ENCODE measurements around the gene HEATR5B.
"Not testable (repeated sequence)": the region's sequence is repeated elsewhere in the genome, so short reads cannot be mapped to it uniquely, and the experiment has no call there.

HEATR5B gene

DNA sequence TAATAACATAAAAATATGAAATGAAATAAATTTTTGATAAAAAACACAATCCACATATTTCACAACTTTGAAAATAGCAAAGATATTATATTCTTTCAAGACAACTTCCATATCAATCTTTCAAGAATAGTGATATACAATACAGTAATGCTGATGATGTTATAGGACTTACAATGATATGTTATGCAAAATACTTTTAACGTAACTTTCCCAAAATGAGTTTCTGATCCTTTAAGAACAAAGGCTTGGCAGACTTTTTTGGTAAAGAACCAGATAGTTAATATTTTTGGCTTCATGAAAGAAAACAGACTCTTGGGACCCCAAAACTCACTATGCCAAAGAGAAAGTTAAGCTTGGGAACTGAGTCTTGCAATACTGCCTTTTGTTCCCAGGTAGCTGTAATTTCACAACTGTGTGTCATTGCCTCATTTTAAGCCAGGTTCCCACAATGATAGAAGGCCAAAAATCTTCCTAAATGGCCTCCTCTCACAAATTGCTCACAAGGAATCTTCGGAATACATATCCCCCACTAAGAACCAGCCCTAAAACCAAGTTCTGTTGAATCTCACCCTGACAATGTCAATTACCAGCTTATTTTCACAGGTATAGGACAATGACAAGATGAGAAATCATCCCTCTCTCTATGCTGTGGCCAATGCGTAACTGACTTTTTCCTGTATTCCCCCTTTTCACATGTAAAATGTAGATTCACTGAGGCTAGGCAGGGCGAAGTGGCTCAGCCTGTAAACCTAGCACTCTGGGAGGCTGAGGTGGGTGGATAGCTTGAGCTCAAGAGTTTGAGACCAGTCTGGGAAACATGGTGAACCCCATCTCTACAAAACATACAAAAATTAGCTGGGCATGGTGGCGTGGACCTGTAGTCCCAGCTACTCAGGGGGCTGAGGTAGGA lies 63.0 kb downstream of the HEATR5B start:
- H3K4me1 Mint-ChIP-seq: no peaks in the 10 kb centered on the region
- H3K36me3 Mint-ChIP-seq: peaks cover 15% of the 10 kb centered on the region
- H3K27ac Mint-ChIP-seq: no peak overlapping the region
- no peaks in the 10 kb centered on the region for H3K27me3 Mint-ChIP-seq
- H3K9me3 Mint-ChIP-seq: no peaks in the 10 kb centered on the region
- H3K4me3 Mint-ChIP-seq: no peak overlapping the region

DNA sequence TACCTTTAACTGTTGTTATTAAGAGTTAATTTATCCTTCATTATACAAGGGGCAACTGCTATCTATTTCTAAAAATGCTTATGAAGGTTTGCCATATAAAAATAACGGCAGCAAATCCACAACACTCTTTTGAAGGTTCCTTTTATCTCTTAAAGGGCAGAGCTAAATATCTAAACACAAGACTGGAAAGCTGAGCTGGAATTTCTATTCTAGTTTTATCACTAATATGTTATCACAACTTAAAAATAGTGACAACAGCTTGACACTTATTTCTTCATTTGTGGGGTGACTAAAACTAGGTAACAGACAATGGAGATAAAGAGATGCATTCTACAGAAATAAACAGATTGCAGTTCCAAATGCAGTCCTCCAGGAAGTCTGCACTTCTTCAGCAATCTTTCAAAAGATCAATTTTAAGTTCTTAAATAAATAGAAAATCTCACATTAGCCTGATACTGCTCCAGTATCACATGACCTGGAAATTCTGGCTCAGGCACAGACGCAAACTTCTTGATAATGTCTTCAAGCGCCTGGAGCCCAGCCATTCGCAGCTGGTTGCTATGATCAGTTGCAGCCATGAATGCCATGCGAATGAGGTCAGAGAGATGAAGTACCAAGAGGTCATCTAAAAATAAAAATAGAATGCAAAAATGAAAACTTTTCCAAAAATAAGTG lies 63.8 kb downstream of the HEATR5B start:
- H3K27ac Mint-ChIP-seq: no peak overlapping the region
- H3K4me1 Mint-ChIP-seq: no peaks in the 10 kb centered on the region
- no peaks in the 10 kb centered on the region for H3K27me3 Mint-ChIP-seq
- H3K4me3 Mint-ChIP-seq: no peak overlapping the region
- peaks cover 19% of the 10 kb centered on the region for H3K36me3 Mint-ChIP-seq
- H3K9me3 Mint-ChIP-seq: no peaks in the 10 kb centered on the region

- no peaks in the 10 kb centered on the region for H3K27me3 Mint-ChIP-seq
- H3K9me3 Mint-ChIP-seq: no peaks in the 10 kb centered on the region
- peaks cover 17% of the 10 kb centered on the region for H3K36me3 Mint-ChIP-seq
- H3K4me1 Mint-ChIP-seq: peaks cover 21% of the 10 kb centered on the region
- no peak overlapping the region for H3K4me3 Mint-ChIP-seq
- H3K27ac Mint-ChIP-seq: no peak overlapping the region
These were observed 70.9 kb downstream of the HEATR5B start for GRCh38 chr2:37013315-37013641.

GRCh38 chr2:37011130-37011529 lies 73.0 kb downstream of the HEATR5B start:
- Mint-ChIP-seq H3K27me3 (no peaks in the 10 kb centered on the region), H3K4me1 (peaks cover 21% of the 10 kb centered on the region), H3K9me3 (no peaks in the 10 kb centered on the region), H3K27ac (peak overlapping the region; percentile 90), H3K36me3 (peaks cover 18% of the 10 kb centered on the region), H3K4me3 (no peak overlapping the region)

GRCh38 chr2:37005118-37005868 lies 78.9 kb downstream of the HEATR5B start:
- H3K9me3 Mint-ChIP-seq: no peaks in the 10 kb centered on the region
- H3K4me3 Mint-ChIP-seq: peak overlapping the region; percentile 53
- H3K27ac Mint-ChIP-seq: peak overlapping the region; percentile 90
- peaks cover 18% of the 10 kb centered on the region for H3K4me1 Mint-ChIP-seq
- H3K27me3 Mint-ChIP-seq: no peaks in the 10 kb centered on the region
- peaks cover 20% of the 10 kb centered on the region for H3K36me3 Mint-ChIP-seq

DNA sequence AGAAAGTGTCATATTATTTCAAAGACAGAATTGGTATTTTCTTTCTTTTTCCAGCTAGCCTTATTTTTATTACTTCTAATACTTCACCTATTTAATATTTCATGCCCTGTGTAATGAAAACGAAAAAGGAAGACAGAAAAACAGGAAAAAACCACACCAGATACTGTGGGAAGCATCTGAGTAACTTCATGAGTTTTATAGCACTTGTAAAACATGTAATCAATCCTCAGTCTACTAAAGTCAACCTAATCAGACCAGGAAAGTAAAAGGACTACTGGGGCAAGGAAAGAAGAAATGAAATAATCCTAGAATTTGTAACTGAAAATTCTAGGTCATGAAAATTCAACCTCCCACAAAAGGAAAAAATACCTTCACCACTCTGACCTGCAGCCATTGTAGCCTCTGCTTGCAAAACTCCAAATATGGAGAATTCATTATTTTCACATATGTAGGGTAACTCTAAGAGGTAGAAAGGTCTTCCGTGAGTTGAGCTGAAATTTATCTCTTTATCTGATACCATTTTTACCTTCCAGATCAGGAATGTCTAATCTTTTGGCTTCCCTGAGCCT lies 83.1 kb downstream of the HEATR5B start:
- H3K36me3 Mint-ChIP-seq: peaks cover 18% of the 10 kb centered on the region

DNA sequence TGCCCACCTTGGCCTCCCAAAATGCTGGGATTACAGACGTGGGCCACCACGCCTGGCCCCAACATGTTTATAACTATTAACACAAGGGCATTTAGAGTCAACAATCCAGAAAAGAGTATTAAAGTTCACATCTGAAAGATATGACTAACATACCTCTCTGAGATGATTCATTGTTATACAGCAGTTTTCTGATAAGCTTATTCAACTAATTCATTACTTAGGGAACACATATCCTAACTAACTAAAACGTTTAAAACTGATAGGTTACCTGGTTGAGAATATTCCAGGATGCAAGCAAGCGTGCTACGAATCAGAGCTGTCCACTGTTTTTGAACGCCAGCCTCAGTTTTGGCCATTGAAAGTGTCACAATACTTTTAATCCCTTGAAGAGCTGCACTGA lies 83.9 kb downstream of the HEATR5B start:
- Mint-ChIP-seq H3K4me1 (peaks cover 7% of the 10 kb centered on the region), H3K9me3 (no peaks in the 10 kb centered on the region), H3K27ac (no peak overlapping the region), H3K36me3 (peaks cover 18% of the 10 kb centered on the region), H3K4me3 (no peak overlapping the region), H3K27me3 (no peaks in the 10 kb centered on the region)

More for the DNA sequence above, 83.1 kb downstream of the HEATR5B start:
- Mint-ChIP-seq H3K9me3 (no peaks in the 10 kb centered on the region), H3K4me3 (no peak overlapping the region), H3K27ac (no peak overlapping the region), H3K4me1 (peaks cover 12% of the 10 kb centered on the region), H3K27me3 (no peaks in the 10 kb centered on the region)

GRCh38 chr2:36999416-36999815 lies 84.8 kb downstream of the HEATR5B start:
- not testable (repeated sequence) for H3K27me3 Mint-ChIP-seq, H3K9me3 Mint-ChIP-seq, H3K27ac Mint-ChIP-seq, H3K4me3 Mint-ChIP-seq, H3K36me3 Mint-ChIP-seq, H3K4me1 Mint-ChIP-seq

- Mint-ChIP-seq H3K36me3 (peaks cover 10% of the 10 kb centered on the region), H3K4me3 (no peak overlapping the region), H3K27me3 (no peaks in the 10 kb centered on the region), H3K27ac (no peak overlapping the region), H3K9me3 (no peaks in the 10 kb centered on the region), H3K4me1 (no peaks in the 10 kb centered on the region)
These were observed 90.1 kb downstream of the HEATR5B start for GRCh38 chr2:36993841-36994620.

DNA sequence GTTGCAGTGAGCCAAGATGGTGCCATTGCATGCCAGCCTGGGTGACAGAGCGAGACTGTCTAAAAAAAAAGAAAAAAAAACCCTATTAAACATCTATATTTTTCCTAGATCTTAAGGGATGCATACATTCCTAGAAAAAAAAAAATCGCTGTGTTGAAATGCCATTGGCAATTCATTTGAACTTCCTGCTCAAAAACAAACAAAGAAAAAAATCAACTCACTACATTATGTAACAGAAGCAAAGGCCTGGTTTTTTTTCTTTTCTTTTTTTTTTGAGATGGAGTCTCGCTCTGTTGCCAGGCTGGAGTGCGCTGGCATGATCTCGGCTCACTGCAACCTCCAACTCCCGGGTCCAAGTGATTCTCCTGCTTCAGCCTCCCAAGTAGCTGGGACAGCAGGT lies 96.2 kb downstream of the HEATR5B start:
- Mint-ChIP-seq H3K27me3 (no peaks in the 10 kb centered on the region), H3K4me3 (no peak overlapping the region), H3K36me3 (peaks cover 8% of the 10 kb centered on the region), H3K9me3 (no peaks in the 10 kb centered on the region), H3K4me1 (no peaks in the 10 kb centered on the region), H3K27ac (no peak overlapping the region)

- Mint-ChIP-seq H3K27me3 (no peaks in the 10 kb centered on the region), H3K27ac (no peak overlapping the region), H3K9me3 (no peaks in the 10 kb centered on the region), H3K4me1 (no peaks in the 10 kb centered on the region), H3K36me3 (peaks cover 8% of the 10 kb centered on the region), H3K4me3 (no peak overlapping the region)
These were observed 101.7 kb downstream of the HEATR5B start for GRCh38 chr2:36982467-36982866.

- Mint-ChIP-seq H3K9me3 (no peaks in the 10 kb centered on the region), H3K27ac (no peak overlapping the region), H3K27me3 (no peaks in the 10 kb centered on the region), H3K36me3 (peaks cover 8% of the 10 kb centered on the region), H3K4me3 (no peak overlapping the region), H3K4me1 (no peaks in the 10 kb centered on the region)
These were observed 102.3 kb downstream of the HEATR5B start for GRCh38 chr2:36981911-36982310.

DNA sequence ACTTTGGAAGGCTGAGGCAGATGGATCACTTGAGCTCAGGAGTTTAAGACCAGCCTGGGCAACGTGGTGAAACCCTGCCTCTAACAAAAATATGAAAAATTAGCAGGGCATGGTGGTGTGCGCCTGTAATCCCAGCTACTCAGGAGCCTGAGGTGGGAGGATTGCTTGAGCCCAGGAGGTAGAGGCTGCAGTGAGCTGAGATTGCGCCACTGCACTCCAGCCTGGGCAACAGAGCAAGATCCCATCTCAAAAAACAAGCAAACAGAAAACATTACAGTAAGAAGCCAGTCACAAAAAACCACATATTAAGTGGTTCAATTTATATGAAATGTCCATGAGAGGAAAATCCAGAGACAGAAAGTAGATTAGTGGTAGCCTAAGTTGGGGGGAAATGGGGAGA lies 105.2 kb downstream of the HEATR5B start:
- not testable (repeated sequence) for H3K27me3 Mint-ChIP-seq, H3K9me3 Mint-ChIP-seq, H3K36me3 Mint-ChIP-seq, H3K4me1 Mint-ChIP-seq, H3K4me3 Mint-ChIP-seq, H3K27ac Mint-ChIP-seq

GRCh38 chr2:36976065-36976464 lies 108.1 kb downstream of the HEATR5B start:
- H3K27me3 Mint-ChIP-seq: no peaks in the 10 kb centered on the region
- H3K9me3 Mint-ChIP-seq: no peaks in the 10 kb centered on the region
- H3K4me3 Mint-ChIP-seq: no peak overlapping the region
- H3K27ac Mint-ChIP-seq: no peak overlapping the region
- no peaks in the 10 kb centered on the region for H3K4me1 Mint-ChIP-seq
- peaks cover 5% of the 10 kb centered on the region for H3K36me3 Mint-ChIP-seq

DNA sequence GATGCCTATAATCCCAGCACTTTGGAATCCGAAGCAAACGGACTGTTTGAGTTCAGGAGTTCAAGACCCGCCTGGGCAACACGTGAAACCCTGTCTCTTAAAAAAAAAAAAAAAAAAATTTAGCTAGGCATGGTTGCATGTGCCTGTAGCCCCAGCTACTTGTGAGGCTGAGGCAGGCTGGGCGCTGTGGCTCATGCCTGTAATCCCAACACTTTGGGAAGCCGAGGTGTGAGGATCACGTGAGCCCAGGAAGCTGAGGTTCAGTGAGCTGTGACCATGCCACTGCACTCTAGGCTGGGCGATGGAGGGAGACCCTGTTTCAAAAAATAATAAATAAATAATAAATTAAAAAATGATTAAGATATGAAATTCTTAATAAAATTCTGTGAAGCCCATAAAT lies 108.9 kb downstream of the HEATR5B start:
- Mint-ChIP-seq H3K36me3 (peaks cover 5% of the 10 kb centered on the region), H3K27ac (no peak overlapping the region), H3K27me3 (no peaks in the 10 kb centered on the region), H3K4me1 (no peaks in the 10 kb centered on the region), H3K9me3 (no peaks in the 10 kb centered on the region), H3K4me3 (no peak overlapping the region)
